GM19025 (cell line): ENCODE results near the gene ATP2B2.

ENCODE experiments used
- ATAC-seq: cut with Tn5 transposase; IDR thresholded peaks from one replicate; pipeline ENCODE4 v1.9.1; 2021; ENCODE audit warnings: mild to moderate bottlenecking, low read depth, moderate library complexity; ENCODE audit not compliant: unreplicated experiment

Gene ATP2B2

DNA sequence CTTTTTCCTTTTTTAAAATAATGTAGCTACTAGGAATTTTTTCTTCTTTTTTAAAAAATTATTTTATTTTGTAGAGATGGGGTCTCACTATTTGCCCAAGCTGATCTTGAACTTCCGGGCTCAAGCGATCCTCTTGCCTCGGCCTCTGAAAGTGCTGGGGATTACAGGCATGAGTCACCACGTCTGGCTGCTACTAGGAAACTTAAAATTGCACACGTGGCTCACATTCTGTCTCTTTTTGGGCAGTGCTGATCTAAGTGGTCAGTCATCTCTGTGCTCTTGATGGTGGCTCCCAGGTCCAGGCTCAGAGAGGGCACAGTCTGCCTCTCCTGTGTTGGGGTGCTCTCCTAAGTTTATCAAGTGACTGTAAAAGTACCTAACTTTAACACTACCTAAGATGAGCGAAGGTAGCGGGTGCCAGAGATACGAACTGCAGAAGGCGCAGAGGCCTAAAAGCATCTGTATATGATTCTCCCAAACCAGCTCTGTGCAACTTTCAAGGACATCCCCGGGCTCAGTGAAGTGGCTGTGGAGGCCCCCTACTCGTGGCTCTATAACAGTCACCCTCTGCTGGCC, 131.6 kb downstream of the ATP2B2 start:
- ATAC-seq, result no peak

DNA sequence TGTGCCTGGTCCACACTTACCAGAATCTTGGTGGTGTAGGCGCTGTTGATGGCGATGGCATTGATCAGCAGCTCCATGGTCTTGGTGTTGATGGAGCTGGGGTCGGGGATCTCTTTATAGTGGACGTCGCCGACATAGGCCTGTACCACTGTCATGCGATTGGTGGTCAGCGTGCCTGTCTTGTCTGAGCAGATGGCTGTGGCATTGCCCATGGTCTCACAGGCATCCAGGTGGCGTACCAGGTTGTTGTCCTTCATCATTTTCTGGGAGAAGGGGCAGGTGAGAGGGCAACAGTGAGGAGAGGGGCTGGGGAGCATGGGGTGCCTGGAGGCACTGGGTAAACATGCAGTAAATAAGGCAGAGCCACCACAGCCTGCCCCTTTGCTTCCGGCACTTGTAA, 133.6 kb downstream of the ATP2B2 start:
- ATAC-seq, result no peak

DNA sequence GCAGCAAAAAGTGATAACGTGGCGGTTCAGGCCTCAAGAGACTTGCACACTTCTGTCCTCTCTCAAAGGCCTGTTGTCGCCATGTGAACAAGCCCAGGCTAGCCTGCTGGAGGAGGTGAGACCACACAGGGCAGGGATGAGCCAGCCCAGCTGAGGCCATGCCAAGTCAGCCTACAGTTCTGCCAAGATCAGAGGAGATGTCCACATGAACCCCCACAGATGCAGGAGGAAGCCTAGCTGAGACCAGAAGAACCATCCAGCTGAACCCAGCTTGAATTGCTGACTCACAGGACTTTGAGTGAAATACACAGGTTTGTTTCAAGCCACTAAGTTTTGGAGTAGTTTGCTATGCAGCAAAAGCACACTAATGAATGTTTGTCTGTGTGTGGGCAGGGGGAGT, 134.2 kb downstream of the ATP2B2 start:
- no peak for ATAC-seq

DNA sequence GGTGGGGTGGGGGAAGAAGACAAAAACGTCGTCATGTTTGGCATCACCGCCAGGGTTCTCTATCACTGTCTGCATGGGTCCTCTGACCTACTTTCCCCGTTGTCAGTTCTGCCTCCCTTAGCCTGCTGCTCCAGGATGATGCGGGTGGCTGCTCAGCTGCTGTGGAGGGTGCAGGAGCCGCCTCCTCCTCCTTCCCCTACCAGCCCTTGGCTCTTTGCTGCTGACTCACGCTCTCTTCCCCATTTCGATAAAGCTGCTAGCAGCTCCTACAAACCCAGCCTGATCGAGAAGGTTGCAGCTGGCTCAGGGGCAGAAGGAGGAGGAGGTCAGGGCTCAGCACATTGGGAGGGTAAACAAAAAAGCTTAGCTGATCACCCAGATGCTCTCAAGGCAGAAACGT, 135.0 kb downstream of the ATP2B2 start:
- ATAC-seq, result no peak

DNA sequence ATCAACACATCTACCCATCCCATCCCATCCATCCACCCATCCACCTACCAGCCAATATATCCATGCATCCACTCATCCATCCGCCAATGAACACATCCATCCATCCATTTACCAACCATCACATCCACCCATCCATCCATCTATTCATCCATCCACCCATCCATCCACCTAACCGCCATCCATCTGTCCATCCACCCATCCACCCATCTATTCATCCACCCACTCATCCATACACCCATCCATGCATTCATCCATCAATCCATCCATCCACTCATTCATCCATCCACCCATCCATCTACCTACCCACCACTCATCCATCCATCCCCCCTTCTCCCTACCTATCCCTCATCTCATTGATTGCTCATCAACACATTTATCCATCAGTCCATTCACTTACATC, 136.9 kb downstream of the ATP2B2 start:
- no peak for ATAC-seq

DNA sequence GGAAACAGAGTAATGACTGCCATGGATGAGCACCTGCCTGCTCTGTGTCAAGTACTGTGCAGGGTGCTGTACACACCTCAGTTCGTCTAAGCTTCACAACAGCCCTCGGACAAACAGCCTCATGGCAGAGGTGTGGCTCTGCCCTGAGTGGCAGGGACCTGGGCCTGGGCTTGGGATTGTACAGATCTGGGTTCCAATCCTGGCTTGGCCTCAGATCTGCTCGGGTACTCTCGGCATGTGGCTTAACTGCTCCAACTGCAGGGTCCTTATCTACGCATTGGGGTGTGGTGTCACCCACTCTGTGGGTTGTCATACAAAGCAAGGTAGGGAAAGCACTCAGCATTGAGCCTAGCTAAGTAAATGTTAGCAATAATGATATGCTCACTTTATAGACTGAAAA, 137.9 kb downstream of the ATP2B2 start:
- no peak for ATAC-seq

DNA sequence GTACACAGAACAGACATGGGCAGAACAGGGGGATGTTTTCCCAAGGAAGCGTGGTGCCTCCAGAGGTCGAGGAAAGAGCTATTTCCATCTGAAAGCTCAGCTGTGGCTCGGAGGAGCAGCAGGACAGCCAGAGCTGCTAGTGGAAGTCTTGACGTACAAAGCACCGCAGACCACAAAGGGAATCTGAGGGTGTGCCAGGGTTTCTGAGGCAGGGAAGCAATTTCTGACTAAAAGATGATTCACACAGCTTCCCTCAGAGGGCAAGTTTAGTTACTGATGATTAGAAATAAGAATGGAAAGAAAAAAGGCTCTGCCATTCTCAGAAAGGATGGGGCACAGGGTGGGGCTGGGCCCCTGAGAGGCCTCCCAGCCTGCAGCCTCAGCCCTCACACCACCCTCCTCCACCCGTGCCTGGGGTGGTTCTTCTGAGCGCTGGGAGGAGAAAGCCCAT, 138.7 kb downstream of the ATP2B2 start:
- no peak for ATAC-seq

DNA sequence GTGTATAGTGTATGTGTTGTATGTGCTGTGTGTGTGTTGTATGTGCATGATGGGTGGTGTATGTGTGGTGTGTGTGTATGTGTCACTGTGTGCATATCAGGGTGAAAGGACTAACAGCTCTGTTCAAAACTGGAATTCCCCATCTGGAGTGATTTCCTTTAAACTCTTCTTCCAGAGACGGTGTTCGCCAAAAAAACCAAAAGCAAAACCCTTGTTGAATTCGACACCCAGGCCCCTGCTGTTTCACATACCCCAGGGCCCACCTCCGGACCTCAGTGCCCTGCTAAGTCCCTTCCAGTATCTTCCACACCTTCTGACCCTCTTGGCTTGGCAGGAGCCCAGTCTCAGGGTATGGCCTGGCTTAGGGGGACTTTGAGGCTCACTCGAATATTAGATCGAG, 139.6 kb downstream of the ATP2B2 start:
- no peak for ATAC-seq

DNA sequence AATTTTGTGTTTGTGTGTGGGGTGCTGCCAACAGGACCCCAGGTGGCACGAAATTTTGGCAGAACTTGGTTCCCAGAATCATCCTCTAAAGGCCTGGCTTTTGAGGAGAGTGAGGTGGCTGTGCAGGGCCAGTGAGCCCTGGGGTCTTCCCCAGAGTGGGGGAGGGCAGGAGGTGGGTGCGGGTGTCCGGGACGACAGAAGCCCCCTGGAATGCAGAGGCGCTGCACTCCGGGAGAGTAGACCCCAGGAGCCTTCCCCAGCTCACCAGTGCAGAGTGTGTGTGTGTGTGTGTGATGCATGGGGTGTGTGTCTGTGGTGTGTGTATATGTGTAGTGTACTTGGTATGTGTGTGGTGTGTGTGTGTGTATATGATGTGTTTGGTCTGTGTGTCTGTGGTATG, 140.1 kb downstream of the ATP2B2 start:
- ATAC-seq, result no peak

DNA sequence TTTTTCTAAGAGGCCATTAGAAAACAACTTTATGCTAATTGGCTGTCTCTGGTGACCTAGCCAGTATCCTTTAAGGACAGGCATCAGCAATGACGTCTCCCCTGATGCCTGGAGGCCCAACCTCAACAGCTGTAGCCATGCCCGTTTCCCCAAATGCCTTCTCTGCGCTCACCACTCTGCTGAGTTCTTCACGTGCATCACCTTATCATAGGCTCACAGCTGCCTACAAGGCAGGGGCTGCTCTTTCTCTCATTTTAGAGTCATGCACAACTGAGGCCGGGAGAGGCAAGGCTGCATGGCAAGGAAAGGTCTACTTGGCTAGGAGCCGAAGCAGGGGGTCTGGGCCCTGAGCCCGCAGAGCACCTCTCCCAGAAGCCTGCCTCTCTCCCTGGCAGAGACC, 140.6 kb downstream of the ATP2B2 start:
- ATAC-seq, result no peak

DNA sequence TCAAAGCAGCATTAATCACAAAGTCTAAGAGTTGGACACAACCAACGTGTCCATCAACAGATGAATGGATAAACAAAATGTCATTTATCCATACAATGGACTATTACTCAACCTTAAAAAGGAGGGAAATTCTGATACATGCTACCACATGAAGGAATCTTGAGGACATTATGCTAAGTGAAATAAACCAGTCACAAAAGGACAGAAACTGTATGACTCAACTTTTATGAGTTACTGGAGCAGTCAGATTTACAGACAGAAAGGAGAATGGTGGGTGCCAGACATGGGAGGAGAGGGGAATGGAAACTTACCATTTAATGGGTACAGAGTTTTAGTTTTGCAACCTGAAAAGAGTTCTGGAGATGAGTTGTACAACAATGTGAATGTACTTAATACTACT, 141.5 kb downstream of the ATP2B2 start:
- no peak for ATAC-seq

DNA sequence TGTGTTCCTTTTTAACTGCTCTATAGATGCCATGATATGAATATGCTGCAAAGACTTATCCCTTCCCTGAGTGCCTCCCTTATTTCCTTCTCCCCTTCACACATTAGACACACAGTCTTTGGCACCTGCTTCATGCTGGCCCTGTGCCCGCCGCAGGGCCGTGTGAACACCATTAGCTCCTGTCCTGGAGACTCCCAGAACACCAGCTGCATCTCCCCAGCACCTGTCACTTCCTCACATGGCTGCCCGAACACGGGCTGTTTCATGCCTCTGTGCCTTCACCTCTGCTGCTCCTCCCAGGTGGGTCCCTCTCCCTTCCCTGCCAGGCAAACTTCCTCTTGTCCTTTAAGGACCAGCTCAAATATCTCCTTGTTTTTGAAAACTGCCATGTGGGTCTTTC, 144.0 kb downstream of the ATP2B2 start:
- no peak for ATAC-seq

DNA sequence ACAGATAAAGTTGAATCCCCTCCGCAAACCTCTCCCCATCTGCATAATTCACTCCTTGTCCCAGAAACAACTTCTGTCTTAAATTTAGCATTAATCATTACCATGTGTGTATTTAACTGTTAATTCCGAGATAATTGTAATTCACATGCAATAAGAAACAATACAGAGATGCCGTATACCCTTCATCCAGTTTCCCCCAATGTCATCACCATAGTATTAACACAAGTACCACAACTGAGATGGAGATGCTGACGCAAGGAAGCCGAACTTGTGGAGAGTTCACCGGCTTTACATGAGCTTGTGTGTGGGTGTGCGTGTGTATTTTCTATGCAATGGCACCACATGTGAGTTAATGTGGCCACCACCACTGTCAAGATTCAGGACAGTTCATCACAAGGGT, 144.9 kb downstream of the ATP2B2 start:
- ATAC-seq, result no peak

DNA sequence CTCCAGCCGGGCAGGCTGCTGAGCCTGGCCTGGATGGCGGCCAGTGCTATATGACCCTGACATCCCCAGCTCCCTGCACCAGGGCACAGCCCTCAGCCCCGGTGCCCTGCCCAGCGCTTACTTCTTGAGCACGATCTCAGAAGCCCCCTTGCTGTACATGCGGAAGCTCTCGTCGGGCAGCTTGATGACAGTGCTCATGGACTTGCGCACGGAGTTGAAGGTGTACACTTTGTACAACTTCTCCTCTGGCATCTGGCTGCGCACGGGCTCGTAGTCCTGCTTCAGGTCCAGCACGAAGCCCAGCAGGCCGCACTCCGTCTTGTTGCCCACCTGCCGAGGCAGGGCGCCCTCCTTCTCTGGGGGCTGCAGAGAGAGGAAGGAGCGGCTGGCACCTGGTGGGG, 145.6 kb downstream of the ATP2B2 start:
- ATAC-seq, result no peak

DNA sequence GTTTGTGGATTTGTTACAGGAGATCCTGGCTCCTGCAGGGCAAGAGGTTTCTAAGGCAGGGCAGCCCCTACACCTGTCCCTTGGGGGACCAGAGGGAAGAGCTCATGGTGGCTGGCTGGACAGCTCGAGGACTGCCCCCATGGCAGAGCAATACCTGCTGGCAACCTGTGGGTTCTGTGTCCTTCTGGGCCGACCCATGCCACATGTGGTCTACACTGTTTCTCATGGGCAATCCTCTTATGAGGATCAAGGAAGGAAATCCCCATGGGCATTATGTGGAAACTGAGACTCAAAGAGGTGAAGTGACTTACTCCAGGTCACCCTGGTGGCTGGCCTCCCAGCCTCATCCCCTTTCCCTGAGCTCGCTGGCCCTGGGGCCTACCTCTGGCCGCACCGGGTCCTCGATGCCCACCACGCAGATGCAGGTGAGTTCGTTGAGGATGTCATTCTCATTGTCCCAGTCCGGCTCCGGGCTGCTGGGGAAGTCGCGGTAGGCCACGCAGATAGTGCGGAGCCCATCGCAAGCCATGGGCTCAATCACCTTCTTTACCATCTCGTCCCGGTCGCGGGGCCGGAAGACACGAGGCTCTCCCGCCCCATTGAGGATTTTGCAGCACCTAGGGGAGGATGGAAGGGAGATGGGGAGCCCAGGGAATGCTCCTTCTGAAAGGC, 146.9 kb downstream of the ATP2B2 start:
- ATAC-seq, result no peak

DNA sequence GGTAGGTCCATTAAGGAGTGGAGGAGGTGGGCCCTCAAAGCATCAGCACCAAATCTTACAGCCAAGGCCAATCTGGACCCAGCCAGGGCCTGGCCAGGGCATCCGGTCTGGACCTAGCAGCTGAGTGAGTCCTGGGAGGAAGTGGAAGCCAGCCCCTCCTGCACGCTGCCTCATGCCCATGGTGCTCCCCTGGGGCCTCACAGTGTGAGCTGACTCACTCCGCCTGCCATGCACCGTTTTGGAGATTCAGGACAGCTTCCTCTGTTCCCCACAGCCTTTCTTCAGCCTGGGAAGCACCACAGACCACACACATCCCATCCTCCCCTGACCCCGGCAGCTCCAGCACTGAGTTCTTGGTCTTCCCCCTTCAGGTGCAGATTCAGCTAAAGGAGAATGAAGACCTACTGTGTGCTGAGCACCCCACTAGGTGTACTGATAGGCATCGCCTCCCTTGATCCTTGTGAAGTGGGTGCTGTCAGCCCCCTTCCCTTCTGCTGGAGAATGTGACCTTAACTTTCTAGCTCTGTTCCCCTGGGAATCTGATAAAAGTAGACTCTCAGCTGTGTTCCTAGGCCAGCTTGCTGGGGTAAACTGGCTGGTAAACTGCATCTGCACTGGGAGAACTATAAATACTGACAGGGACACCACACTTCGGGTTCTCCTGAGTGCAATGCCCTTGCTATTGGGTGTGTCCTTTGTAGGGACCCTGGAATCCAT, 147.6 kb downstream of the ATP2B2 start:
- peak; percentile 68 for ATAC-seq

DNA sequence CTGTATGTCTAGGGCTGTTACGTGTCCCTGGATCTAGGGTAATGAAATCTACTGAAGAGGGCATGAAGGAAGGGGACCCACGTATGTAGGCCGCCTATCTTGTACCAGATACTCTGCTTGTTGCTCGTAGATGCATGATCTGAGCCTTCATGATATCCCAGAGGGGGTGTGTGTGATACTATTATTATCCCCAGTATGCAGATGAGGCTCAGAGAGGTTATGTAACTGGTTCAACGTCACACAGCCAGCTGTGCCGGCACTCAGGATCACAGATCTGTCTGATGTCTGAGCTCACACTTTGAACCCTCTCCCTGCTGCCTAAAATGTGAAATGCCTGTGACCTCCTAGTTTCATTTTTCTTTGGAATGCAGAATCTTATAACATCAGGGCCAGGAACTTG, 148.3 kb downstream of the ATP2B2 start:
- ATAC-seq, result no peak

DNA sequence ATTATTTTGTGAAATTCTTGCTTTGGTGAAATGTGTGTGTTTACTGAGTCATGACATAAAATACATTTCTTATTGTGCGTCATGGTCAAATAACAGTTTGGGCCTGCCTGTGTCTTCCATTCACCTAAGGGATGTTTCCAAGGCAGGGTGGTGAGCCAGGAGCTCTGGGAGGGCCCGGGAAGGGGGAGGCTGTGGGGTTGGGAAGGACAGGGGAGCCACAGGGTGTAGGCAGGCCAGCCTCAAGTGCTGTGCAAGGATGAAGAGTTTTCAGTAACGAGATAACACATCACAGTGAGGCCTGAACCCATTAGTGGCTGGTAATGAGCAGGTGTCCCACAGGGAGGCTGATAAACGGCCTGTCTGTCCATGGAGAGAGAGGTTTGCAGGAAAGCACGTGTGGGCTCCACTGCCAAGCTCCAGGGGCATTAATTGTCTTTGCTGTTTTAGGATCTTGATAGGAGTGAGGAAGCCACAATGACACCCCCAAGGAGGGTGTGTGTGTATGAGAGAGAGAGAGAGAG, 148.9 kb downstream of the ATP2B2 start:
- no peak for ATAC-seq

DNA sequence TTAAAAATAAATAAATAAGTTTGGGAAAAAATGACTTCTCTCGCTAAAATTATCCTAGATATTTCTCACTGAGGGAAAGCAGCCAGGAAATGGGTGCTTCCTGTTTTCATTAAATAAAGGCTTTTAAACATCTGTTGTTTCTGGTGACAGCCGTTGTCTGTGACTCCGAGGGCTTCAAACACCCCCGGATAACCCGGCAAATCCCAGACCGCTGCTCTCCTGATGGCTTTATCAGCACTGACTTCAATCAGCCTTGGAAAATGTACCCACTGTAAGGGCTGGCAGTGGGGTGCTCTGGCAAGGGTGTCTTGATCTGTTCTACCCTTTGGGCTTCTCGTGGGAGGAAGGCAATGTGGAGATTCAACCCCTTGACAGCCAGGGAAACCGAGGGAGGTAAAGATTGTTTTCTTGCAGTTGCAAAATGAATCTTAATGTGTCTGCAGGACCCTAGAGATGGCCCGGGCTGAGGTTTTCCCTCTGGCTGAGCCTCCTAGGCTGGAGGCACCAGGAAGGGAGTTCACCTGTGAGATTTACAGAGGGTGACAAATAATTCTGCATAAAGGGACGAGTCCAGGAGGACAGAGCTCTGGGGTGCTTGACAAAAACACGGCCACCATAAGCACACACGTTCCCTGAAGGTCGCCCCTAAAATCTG, 150.9 kb downstream of the ATP2B2 start:
- no peak for ATAC-seq

DNA sequence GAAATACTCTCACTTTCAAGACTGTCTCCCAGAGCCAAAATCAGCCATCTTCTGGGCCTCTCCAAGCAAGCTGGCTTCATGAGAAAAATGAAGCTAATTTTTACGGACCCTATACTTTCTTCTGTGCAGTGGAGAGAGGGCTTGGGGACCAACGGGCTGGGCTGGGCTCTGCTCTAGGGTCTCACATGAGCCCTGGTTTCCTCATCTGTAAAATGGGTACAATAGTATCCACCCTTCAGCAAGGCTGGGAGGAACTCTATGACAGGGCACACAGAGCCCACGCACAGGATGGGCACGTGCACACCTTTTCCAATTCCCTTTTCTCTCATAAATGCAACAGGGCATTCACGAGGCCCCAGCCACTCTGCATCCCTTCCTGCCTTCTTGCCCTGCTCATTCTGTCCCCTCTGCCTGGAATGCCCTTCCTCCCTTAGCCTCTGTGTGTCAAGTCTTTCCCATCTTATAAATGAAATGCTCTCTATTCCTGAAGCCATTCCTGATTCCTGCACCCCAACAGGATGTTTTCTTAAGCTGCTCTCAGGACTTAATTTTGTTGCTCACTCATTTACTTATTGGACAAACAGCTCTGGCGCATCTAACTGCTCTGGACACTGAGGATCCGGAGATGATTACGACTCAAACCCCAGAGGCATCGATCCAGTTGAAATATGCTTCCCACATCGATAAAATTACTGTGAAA, 151.6 kb downstream of the ATP2B2 start:
- ATAC-seq, result no peak

DNA sequence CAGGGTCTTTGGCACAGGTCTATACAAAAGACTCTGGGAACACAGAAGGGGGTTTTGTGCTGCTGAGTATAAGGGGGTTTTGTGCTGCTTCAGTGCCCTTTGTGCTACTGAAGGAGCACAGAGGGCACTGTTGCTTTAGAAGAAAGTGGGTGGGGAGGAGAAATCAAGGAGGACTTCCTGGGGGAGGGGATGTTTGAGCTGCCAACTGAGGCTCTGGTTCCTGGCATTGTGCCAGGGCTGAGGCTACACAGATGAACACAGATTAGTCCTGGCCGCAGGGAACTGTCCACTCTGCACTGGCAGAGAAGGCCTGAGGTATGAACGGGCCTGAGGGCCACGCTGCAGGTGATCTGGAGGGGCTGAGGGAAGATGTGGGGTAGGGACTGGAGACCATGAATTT, 152.2 kb downstream of the ATP2B2 start:
- no peak for ATAC-seq
